ENCODE results near the gene TRIM49.
"Not testable (repeated sequence)": the region's sequence is repeated elsewhere in the genome, so short reads cannot be mapped to it uniquely, and the experiment has no call there.

The TRIM49 gene

GRCh38 chr11:89808475-89808874 is at the start of gene TRIM49:
Gene TRIM49, minus strand, starts transcription at chr11:89808575. Its CDS starts 4,106 bp downstream, at chr11:89804469.
- in situ Hi-C loops (cut with HindIII; ENCODE audit: low pct_unique_long_range_greater_than_20kb, low sequenced_read_pairs) = not testable (repeated sequence)

GRCh38 chr11:89826694-89827093 is 18.3 kb upstream of the TRIM49 start:
- in situ Hi-C loops (cut with HindIII; ENCODE audit: low pct_unique_long_range_greater_than_20kb, low sequenced_read_pairs); DNase-seq (ENCODE audit: low read depth in 1 of 2, low spot score in 1 of 2): not testable (repeated sequence)

More at GRCh38 chr11:89808475-89808874, at the start of gene TRIM49:
- DNase-seq (ENCODE audit: low read depth in 1 of 2, low spot score in 1 of 2) = not testable (repeated sequence)

GRCh38 chr11:89820008-89820407 is 11.6 kb upstream of the TRIM49 start:
- in situ Hi-C loops (cut with HindIII; ENCODE audit: low pct_unique_long_range_greater_than_20kb, low sequenced_read_pairs) = not testable (repeated sequence)

GRCh38 chr11:89813535-89813934 is 5.2 kb upstream of the TRIM49 start:
- in situ Hi-C loops (cut with HindIII; ENCODE audit: low pct_unique_long_range_greater_than_20kb, low sequenced_read_pairs); DNase-seq (ENCODE audit: low read depth in 1 of 2, low spot score in 1 of 2): not testable (repeated sequence)

More at GRCh38 chr11:89820008-89820407, 11.6 kb upstream of the TRIM49 start:
- not testable (repeated sequence) for DNase-seq (ENCODE audit: low read depth in 1 of 2, low spot score in 1 of 2)

GRCh38 chr11:89787506-89788063 is 20.8 kb downstream of the TRIM49 start:
- in situ Hi-C loops (cut with HindIII; ENCODE audit: low pct_unique_long_range_greater_than_20kb, low sequenced_read_pairs); DNase-seq (ENCODE audit: low read depth in 1 of 2, low spot score in 1 of 2): not testable (repeated sequence)

- in situ Hi-C loops (cut with HindIII; ENCODE audit: low pct_unique_long_range_greater_than_20kb, low sequenced_read_pairs); DNase-seq (ENCODE audit: low read depth in 1 of 2, low spot score in 1 of 2): not testable (repeated sequence)
Measured at GRCh38 chr11:89785726-89786125, 22.6 kb downstream of the TRIM49 start.

- in situ Hi-C loops (cut with HindIII; ENCODE audit: low pct_unique_long_range_greater_than_20kb, low sequenced_read_pairs); DNase-seq (ENCODE audit: low read depth in 1 of 2, low spot score in 1 of 2): not testable (repeated sequence)
Measured at GRCh38 chr11:89750822-89751221, 57.6 kb downstream of the TRIM49 start.
